HepG2 (cell line): ENCODE data around the gene AANAT. TPM values are rescaled to one million over a fixed set of nuclear protein-coding genes. Genes with fewer than 3 reads are reported as not detected.

Experiments used
- ATAD3A ChIP-seq: sonication (generic); formaldehyde crosslinking; IDR thresholded peaks from 2 replicates; pipeline ENCODE4 v1.4.0; 2020; ENCODE audit warnings: missing genetic modification reagents
- ATF7-NPFF ChIP-seq: sonication (generic); formaldehyde crosslinking; IDR thresholded peaks from 2 replicates; pipeline ENCODE4 v1.8.1; 2023; ENCODE audit warnings: mild to moderate bottlenecking, low read depth, missing genetic modification reagents, moderate library complexity
- BRF2 ChIP-seq: sonication (generic); formaldehyde crosslinking; IDR thresholded peaks from 2 replicates; pipeline ENCODE4 v1.8.1; 2022; ENCODE audit warnings: mild to moderate bottlenecking, missing genetic modification reagents
- CBX5 ChIP-seq: sonication (generic); formaldehyde crosslinking; IDR thresholded peaks from 2 replicates; pipeline ENCODE4 v1.4.0; 2020; ENCODE audit warnings: missing genetic modification reagents, borderline replicate concordance
- GTF2F1 ChIP-seq: fragments of 150-350 bp; IDR thresholded peaks from 2 replicates; pipeline ENCODE4 v1.6.1; 2014; ENCODE audit warnings: low read length
- HINFP ChIP-seq: sonication (generic); formaldehyde crosslinking; IDR thresholded peaks from 2 replicates; pipeline ENCODE4 v1.4.0; 2020; ENCODE audit warnings: low read depth, mild to moderate bottlenecking, missing genetic modification reagents
- KDM5B ChIP-seq: sonication (generic); formaldehyde crosslinking; IDR thresholded peaks from 2 replicates; pipeline ENCODE4 v1.4.0; 2020; ENCODE audit warnings: missing genetic modification reagents, mild to moderate bottlenecking, borderline replicate concordance
- KLF15 ChIP-seq: sonication (generic); formaldehyde crosslinking; IDR thresholded peaks from 2 replicates; pipeline ENCODE4 v1.8.1; 2023; ENCODE audit warnings: borderline replicate concordance, mild to moderate bottlenecking, inconsistent platforms, missing genetic modification reagents, mixed read lengths
- NR3C1 ChIP-seq: sonication (generic); formaldehyde crosslinking; IDR thresholded peaks from 2 replicates; pipeline ENCODE4 v1.4.0; 2020; ENCODE audit warnings: missing genetic modification reagents
- SMARCC2 ChIP-seq: fragments of 450-650 bp; IDR thresholded peaks from 2 replicates; pipeline ENCODE4 v1.6.1; 2017; ENCODE audit warnings: antibody characterized with exemption, mild to moderate bottlenecking
- ZBTB21 ChIP-seq: sonication (generic); formaldehyde crosslinking; IDR thresholded peaks from 2 replicates; pipeline ENCODE4 v1.4.0; 2020; ENCODE audit warnings: missing genetic modification reagents
- ZBTB42 ChIP-seq: sonication (generic); formaldehyde crosslinking; IDR thresholded peaks from 2 replicates; pipeline ENCODE4 v1.5.0; 2020; ENCODE audit warnings: mild to moderate bottlenecking, missing genetic modification reagents
- ZMYM2 ChIP-seq: sonication (generic); formaldehyde crosslinking; IDR thresholded peaks from 2 replicates; pipeline ENCODE4 v1.8.0; 2022; ENCODE audit warnings: mild to moderate bottlenecking, missing genetic modification reagents
- ZMYM3 ChIP-seq: sonication (generic); formaldehyde crosslinking; IDR thresholded peaks from 2 replicates; pipeline ENCODE4 v1.5.1; 2020; ENCODE audit warnings: mild to moderate bottlenecking, missing genetic modification reagents
- ZNF121 ChIP-seq: sonication (generic); formaldehyde crosslinking; IDR thresholded peaks from 2 replicates; pipeline ENCODE4 v1.5.0; 2020; ENCODE audit warnings: mild to moderate bottlenecking, missing genetic modification reagents
- ZNF224 ChIP-seq: sonication (generic); formaldehyde crosslinking; IDR thresholded peaks from 2 replicates; pipeline ENCODE4 v1.5.0; 2020; ENCODE audit warnings: mild to moderate bottlenecking, missing genetic modification reagents
- ZNF318 ChIP-seq: sonication (generic); formaldehyde crosslinking; IDR thresholded peaks from 2 replicates; pipeline ENCODE4 v1.4.0; 2020; ENCODE audit warnings: mild to moderate bottlenecking, missing genetic modification reagents
- ZNF564 ChIP-seq: sonication (generic); formaldehyde crosslinking; IDR thresholded peaks from 2 replicates; pipeline ENCODE4 v1.8.1; 2023; ENCODE audit warnings: mild to moderate bottlenecking, missing genetic modification reagents
- ZNF567 ChIP-seq: sonication (generic); formaldehyde crosslinking; IDR thresholded peaks from 2 replicates; pipeline ENCODE4 v1.8.1; 2023; ENCODE audit warnings: mild to moderate bottlenecking, missing genetic modification reagents, borderline replicate concordance
- ZNF780A ChIP-seq: sonication (generic); formaldehyde crosslinking; IDR thresholded peaks from 2 replicates; pipeline ENCODE4 v1.8.0; 2022; ENCODE audit warnings: mild to moderate bottlenecking, missing genetic modification reagents, moderate library complexity
- polyA plus RNA-seq, 8 experiments: library from polyadenylated mRNA; depleted of rRNA in 3 of 8; stranded (reverse) in 7 of 8; unstranded in 1 of 8; fragments of >200 nt; fragmentation: Illumina TruSeq in 4 of 8; extraction: Trizol in 4 of 8; gene quantifications; 2 replicates each; pipeline versions ENCODE4 v1.2.1 to v1.2.3, GENCODE V29; 2011 to 2016; ENCODE audit warnings: low read depth in 4 of 8, missing spikeins in 1 of 8, mixed read lengths in 1 of 8; ENCODE audit not compliant: insufficient read depth in 1 of 8
- total RNA-seq, 5 experiments: library from RNA; depleted of rRNA; stranded (reverse); fragments of >200 nt; fragmentation: Illumina TruSeq; extraction: Trizol; gene quantifications; 2 replicates each; pipeline ENCODE4 v1.2.3, GENCODE V29; 2016; ENCODE audit warnings: low read depth in 1 of 5

AANAT gene
- total and polyA plus RNA-seq, 2 of the 13 experiments (the other 11 are each of a cell fraction or from before 2014, with no cell fraction given): 0.07 TPM; not detected in 1

- TF ChIP-seq CBX5 (CRISPR knock-in tag) (no peak), GTF2F1 (no peak), KDM5B (no peak), SMARCC2 (no peak), ZBTB42 (CRISPR knock-in tag) (no peak), ZNF780A (CRISPR knock-in tag) (no peak), BRF2 (CRISPR knock-in tag) (no peak), ZNF224 (CRISPR knock-in tag) (no peak), ZNF121 (CRISPR knock-in tag) (no peak), ZNF318 (CRISPR knock-in tag) (0 out of 2 replicates have a peak, but pooled peaks have one; percentile 22), NR3C1 (CRISPR knock-in tag) (no peak), KLF15 (no peak), ZNF567 (CRISPR knock-in tag) (no peak), ZNF564 (CRISPR knock-in tag) (no peak), ZBTB21 (CRISPR knock-in tag) (no peak), ATF7-NPFF (CRISPR knock-in tag) (no peak), ZMYM2 (CRISPR knock-in tag) (no peak), ZMYM3 (CRISPR knock-in tag) (peak; percentile 97), HINFP (CRISPR knock-in tag) (0 out of 2 replicates have a peak, but pooled peaks have one; percentile 40), ATAD3A (CRISPR knock-in tag) (no peak)
These were observed 7.9 kb downstream of the AANAT start (continued) for GRCh38 chr17:76475302-76475701.
